ENCODE measurements around the gene COLEC12. TPM values are rescaled to one million over a fixed set of nuclear protein-coding genes. Genes with fewer than 3 reads are reported as not detected.

Gene COLEC12
- total RNA-seq, 4 donors from 2014 or later = 8.3 to 22.2 (median 21.4) TPM

DNA sequence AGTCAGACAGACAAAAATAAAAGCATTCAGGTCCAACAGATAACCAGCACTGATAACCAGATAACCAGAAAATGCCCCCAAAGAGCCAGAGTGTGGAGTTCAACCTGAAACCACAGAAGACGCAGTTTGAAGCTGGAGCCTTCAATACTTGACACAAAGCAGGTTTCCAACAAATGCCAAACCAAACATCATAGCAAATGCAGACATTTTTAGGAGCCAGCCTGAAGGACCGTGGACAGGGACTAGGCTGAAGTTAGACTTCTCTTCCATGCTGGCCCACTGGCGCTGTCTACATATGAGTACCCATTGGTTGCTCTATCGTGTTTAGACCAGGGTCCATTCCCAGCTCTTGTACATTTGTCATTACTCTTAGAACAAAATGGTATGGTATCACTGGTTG, 9.9 kb downstream of the COLEC12 start:
- no peak overlapping the region for H3K27ac ChIP-seq
- no peaks in the 10 kb centered on the region for H3K27me3 ChIP-seq
- no peaks in the 10 kb centered on the region for H3K9me3 ChIP-seq
- H3K4me3 ChIP-seq = no peak overlapping the region
- 82 to 97% methylated on average over 4 of the region's 4 CpGs for WGBS, 2 donors
- H3K4me1 ChIP-seq = peaks cover 0 to 15% (median 6%) of the 10 kb centered on the region in 4 donors
- TF ChIP-seq POLR2A (IDR thresholded peaks at IDR 0.05) = no peak
- no peak for TF ChIP-seq EP300 (IDR thresholded peaks at IDR 0.05)
- TF ChIP-seq, protein P1, sequence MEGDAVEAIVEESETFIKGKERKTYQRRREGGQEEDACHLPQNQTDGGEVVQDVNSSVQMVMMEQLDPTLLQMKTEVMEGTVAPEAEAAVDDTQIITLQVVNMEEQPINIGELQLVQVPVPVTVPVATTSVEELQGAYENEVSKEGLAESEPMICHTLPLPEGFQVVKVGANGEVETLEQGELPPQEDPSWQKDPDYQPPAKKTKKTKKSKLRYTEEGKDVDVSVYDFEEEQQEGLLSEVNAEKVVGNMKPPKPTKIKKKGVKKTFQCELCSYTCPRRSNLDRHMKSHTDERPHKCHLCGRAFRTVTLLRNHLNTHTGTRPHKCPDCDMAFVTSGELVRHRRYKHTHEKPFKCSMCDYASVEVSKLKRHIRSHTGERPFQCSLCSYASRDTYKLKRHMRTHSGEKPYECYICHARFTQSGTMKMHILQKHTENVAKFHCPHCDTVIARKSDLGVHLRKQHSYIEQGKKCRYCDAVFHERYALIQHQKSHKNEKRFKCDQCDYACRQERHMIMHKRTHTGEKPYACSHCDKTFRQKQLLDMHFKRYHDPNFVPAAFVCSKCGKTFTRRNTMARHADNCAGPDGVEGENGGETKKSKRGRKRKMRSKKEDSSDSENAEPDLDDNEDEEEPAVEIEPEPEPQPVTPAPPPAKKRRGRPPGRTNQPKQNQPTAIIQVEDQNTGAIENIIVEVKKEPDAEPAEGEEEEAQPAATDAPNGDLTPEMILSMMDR (IDR thresholded peaks at IDR 0.05) = no peak
- DNase-seq (ENCODE audit: low spot score in 2 of 2) = no peak
- no peaks in the 10 kb centered on the region for H3K36me3 ChIP-seq

- peaks cover 0 to 21% (median 4%) of the 10 kb centered on the region in 4 donors for H3K4me1 ChIP-seq
- H3K27ac ChIP-seq = no peak overlapping the region
- TF ChIP-seq POLR2A (IDR thresholded peaks at IDR 0.05) (no peak), EP300 (IDR thresholded peaks at IDR 0.05) (no peak)
- TF ChIP-seq, protein P1 (IDR thresholded peaks at IDR 0.05) = no peak
- H3K4me3 ChIP-seq = no peak overlapping the region
- no peak for DNase-seq (ENCODE audit: low spot score in 2 of 2)
- no peaks in the 10 kb centered on the region for H3K27me3 ChIP-seq
- WGBS, 2 donors = 56 to 70% methylated on average over 5 of the region's 5 CpGs
- no peaks in the 10 kb centered on the region for H3K9me3 ChIP-seq
- no peaks in the 10 kb centered on the region for H3K36me3 ChIP-seq
These were observed 10.5 kb downstream of the COLEC12 start for GRCh38 chr18:490024-490366.

GRCh38 chr18:489244-490023, 11.1 kb downstream of the COLEC12 start:
- no peaks in the 10 kb centered on the region for H3K36me3 ChIP-seq
- 71 to 82% methylated on average over 8 of the region's 8 CpGs for WGBS, 2 donors
- no peak for DNase-seq (ENCODE audit: low spot score in 2 of 2)
- TF ChIP-seq POLR2A (IDR thresholded peaks at IDR 0.05) (no peak), EP300 (IDR thresholded peaks at IDR 0.05) (no peak)
- TF ChIP-seq, protein P1 (IDR thresholded peaks at IDR 0.05) = no peak
- no peaks in the 10 kb centered on the region for H3K9me3 ChIP-seq
- H3K27me3 ChIP-seq = no peaks in the 10 kb centered on the region
- H3K4me1 ChIP-seq = peaks cover 0 to 18% (median 4%) of the 10 kb centered on the region in 4 donors
- no peak overlapping the region for H3K27ac ChIP-seq
- no peak overlapping the region for H3K4me3 ChIP-seq

DNA sequence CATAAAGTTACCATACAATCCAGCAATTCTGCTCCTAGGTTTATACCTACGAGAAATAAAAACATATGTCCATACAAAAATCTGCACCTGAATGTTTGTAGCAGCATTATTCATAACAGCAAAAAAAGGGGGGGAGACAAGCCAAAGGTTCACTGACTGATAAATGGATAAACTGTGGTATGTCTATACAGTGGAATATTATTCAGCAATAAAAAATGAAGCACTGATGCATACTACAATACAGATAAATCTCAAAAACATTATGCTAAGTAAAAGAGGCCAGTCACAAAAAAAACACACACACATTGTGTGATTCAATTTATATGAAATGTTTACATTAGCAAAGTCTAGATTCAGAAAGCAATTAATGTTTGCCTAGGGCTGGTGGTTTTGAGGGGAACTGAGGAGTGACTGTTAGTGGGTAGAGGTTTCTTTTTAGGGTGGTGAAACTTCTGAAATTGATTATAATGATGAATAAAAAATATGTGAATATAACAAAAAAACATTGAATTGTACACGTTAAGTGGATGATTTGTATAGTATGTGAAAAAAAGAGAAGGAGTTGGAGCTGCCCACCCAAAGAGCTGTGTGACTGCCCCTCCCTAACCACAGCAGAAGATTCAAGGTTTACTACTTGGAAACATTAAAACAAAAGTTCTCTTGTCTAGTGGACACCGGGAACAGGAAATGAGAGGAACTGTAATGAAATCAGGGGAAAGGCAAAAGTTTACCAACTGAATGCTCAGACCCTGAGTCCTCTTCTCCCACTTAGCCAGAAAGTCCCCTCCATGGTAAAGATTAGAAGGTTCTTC, 13.4 kb downstream of the COLEC12 start:
- H3K4me3 ChIP-seq = no peak overlapping the region
- WGBS, 2 donors = 47 to 50% methylated on average over 3 of the region's 3 CpGs
- DNase-seq (ENCODE audit: low spot score in 2 of 2) = no peak
- peaks cover 0 to 7% (median 0%) of the 10 kb centered on the region in 4 donors for H3K4me1 ChIP-seq
- TF ChIP-seq, protein P1 (IDR thresholded peaks at IDR 0.05) = no peak
- TF ChIP-seq POLR2A (IDR thresholded peaks at IDR 0.05) = no peak
- H3K27me3 ChIP-seq = no peaks in the 10 kb centered on the region
- no peaks in the 10 kb centered on the region for H3K9me3 ChIP-seq
- no peak overlapping the region for H3K27ac ChIP-seq
- H3K36me3 ChIP-seq = no peaks in the 10 kb centered on the region
